ENCODE measurements around the gene ANXA7.
"Not testable (repeated sequence)": the region's sequence is repeated elsewhere in the genome, so short reads cannot be mapped to it uniquely, and the experiment has no call there.

The ANXA7 gene

GRCh38 chr10:73407495-73407894 lies 6.4 kb downstream of the ANXA7 start:
- DNase-seq, result no peak

DNA sequence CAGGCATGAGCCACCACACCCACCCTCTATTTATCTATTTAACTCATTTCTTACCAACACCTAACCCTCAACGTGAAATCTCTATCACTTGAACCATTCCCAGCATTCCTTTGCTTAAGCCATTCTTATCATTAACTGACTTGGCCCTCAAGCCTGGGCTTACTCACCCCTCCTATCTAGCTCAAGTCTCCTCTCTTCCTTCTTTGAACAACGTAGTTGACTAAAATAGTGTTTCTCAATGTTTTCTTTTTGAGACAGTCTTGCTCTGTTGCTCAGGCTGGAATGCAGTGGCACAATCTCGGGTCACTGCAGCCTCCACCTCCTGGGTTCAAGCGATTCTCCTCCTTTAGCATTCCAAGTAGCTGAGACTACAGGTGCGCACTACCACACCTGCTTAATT lies 7.0 kb downstream of the ANXA7 start:
- DNase-seq, result no peak

DNA sequence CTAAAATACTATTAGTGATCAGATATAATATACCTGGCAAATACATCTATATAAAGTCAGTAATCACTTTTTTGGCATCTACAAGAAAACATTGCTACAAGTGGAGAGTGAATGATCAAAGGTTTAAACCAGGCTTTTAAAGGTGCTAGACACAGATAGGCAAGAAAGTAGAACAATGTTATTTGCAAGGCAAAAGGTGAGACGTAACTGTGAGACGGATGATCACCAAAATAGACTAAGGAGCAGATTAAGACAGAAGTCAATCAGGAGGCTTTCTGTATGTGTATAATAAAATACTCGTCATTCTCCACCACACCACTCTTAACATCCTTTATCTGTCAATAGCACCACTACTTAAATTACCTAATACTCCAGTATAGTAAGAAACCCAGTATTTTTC lies 8.3 kb downstream of the ANXA7 start:
- DNase-seq, result no peak

DNA sequence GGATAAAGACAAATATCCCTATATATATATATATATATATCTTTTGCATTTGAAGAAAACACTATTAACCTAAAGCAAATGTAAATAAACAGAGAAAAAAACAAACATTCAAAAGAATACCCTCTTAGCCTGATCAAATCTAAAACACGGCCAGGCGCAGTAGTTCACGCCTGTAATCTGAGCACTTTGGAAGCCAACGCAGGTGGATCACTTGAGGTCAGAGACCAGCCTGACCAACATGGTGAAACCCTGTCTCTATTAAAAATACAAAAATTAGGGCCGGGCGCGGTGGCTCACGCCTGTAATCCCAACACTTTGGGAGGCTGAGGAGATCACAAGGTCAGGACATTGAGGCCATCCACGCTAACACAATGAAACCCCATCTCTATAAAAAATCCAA lies 9.2 kb downstream of the ANXA7 start:
- no peak for DNase-seq

DNA sequence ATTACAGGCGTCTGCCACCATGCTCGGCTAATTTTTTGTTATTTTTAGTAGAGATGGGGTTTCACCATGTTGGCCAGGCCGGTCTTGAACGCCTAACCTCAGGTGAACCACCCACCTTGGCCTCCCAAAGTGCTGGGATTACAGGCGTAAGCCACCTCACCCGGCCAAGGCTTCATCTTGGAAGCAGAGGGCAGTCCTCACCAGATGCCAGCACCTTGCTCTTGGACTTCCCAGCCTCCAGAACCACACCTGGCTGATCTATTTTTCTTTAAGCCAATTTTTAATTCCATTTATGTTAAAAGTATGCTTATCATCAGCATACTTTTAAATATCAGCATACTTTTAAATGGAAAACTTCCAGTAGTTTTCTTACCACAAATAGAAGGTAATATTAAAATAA lies 12.2 kb downstream of the ANXA7 start:
- no peak for DNase-seq

GRCh38 chr10:73399063-73399462 lies 14.8 kb downstream of the ANXA7 start:
- DNase-seq, result no peak

GRCh38 chr10:73398024-73398423 lies 15.8 kb downstream of the ANXA7 start:
- DNase-seq, result no peak

- DNase-seq, result not testable (repeated sequence)
These were observed 19.5 kb downstream of the ANXA7 start for GRCh38 chr10:73394325-73394724.

- no peak for DNase-seq
These were observed 25.6 kb downstream of the ANXA7 start for GRCh38 chr10:73388228-73388627.

DNA sequence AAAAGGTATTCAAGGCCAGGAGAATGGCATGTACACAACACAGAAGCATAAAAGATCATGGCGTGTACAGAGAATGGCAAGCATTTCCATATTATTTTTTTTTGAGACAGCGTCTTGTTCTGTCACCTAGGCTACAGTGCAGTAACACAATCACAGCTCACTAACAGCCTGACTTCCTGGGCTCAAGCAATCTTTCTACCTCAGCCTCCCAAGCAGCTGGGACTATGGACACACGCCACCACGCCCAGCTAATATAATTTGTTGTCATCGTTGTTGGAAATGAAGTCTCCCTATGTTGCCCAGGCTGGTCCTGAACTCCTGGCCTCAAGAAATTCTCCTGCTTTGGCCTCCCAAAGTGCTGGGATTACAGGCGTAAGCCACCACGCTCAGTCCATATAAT lies 27.3 kb downstream of the ANXA7 start:
- no peak for DNase-seq

DNA sequence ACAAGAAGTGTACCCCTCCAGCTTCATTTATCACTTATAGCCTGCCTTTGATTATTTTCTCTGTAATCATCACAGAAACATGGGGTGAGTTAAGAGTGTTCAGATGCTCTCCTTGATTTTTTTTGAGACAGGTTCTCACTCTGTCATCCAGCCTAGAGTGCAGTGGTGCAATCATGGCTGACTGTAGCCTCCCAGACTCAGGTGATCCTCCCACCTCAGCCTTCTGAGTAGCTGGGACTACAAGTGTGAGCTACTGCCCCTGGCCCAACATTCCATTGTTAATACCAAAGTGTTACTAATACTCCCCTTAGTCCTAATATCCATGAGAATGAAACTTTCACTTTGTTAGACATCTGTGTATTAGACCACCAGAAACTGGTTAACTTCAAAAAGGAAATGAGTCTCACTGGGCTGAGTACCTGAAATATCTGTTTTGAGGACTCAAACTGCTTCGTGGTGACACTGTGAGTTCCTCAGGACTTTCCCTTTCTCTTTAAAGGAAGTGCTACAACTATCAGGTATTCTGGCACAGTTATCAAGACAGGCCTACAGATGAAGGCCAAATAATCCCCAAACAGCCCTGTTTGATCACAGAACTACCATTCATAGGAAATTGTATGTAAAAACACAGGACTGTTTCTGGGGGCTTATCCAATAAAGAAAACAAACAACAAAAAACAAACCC lies 34.7 kb downstream of the ANXA7 start:
- DNase-seq, result no peak

GRCh38 chr10:73376679-73377078 lies 37.2 kb downstream of the ANXA7 start:
- no peak for DNase-seq

- no peak for DNase-seq
These were observed 45.6 kb downstream of the ANXA7 start for GRCh38 chr10:73368238-73368637.

DNA sequence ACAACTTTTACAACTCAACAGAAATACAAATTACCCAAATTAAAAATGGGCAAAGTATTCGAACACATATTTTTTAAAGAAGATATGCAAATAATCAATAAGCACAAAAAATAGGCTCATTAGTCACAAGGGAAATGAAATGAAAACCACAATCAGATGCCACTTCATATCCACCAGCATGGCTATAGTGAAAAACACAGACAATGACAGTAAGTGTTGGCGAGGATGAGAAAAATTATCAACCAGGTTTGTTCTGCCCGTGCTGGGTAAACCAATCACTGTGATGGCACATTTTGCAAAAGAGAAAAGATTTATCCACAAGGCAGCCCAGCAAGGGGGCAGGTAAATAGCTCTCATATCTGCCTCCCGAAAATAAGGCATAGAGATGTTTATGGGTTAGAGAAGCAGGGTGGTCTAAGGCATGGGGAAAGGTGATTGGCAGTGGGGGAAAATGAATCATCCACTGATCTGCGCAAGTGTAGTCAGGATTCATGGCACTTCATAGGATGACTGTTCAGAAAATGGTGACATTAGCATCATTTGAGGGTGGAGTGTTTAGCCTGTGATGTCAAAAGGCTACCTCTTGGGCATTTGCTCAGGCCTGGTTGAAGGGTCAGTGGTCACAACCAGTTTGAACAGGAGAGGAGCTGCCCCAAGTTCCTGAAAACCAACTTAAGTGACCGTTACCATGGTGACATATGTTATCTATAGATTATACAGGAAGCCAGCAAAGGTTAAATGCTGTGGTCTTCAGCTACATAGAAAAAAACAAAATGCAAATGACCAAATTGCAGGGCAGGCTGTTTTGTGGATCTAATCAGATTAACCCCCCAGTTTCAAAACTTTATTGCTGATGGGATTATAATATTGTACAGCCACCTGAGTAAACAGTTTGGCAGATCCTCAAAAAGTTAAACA lies 47.2 kb downstream of the ANXA7 start:
- DNase-seq, result no peak

DNA sequence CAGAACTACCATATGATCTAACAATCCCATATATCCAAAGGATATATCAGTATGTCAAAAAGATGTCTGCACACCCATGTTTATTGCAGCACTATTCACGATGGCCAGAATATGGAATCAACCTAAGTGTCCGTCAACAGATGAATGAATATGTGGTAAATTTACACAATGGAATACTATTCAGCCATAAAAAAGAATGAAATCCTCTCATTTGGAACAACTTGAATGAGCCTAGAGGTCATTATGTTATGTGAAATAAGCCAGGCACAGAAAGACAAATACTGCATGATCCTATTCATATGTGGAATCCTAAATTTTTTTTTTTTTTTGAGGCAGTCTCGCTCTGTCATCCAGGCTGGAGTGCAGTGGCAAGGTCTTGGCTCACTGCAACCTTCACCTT lies 48.9 kb downstream of the ANXA7 start:
- no peak for DNase-seq

DNA sequence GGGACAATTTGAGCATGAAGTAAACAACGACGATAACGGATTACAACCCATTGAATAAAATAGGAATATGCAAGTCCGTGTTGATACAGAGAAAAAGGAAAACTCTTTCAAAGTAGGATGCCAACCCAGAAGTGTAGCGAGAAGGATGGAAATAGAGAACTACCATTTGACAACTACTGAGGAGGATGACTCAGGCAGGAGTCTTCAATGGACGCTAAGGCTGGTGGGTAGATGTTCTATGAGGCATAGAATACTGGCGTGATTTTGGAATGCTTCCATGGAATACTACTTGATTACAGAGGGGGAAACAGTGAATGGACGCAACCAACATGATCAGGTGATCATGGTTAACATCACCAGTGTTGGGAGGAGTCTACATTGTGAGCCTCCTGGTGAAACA lies 54.4 kb downstream of the ANXA7 start:
- no peak for DNase-seq

- DNase-seq, result peak; percentile 84 to 96 (median 90)
These were observed 55.3 kb downstream of the ANXA7 start, which contains the start of gene CFAP70 for GRCh38 chr10:73358331-73359279. Gene CFAP70 (minus strand): TSS chr10:73358864. CDS start chr10:73354796, 4,068 bp downstream.

- DNase-seq, result no peak
These were observed 56.0 kb downstream of the ANXA7 start for GRCh38 chr10:73357821-73358220.

DNA sequence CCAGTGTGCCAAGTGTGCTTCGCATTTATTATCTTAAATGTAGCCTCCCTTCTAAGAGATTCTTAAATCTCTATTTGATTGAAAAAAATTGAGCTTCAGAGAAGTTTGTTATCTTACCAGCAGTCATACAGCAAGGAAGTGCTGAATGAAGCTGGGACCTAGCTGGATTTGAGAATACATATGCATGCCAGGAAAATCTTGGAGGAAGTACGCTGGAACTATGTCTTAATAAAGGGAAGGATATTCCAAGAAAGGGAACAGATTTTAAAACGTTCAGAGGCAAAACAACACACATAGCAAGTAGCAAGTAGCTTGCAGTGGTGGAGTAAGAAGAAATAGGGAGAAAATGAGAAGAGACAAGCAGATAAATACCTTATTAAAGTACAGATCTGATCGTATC lies 56.7 kb downstream of the ANXA7 start:
- DNase-seq, result no peak

GRCh38 chr10:73344269-73344668 lies 69.6 kb downstream of the ANXA7 start:
- DNase-seq, result no peak

- no peak for DNase-seq
These were observed 73.7 kb downstream of the ANXA7 start for GRCh38 chr10:73340121-73340520.

DNA sequence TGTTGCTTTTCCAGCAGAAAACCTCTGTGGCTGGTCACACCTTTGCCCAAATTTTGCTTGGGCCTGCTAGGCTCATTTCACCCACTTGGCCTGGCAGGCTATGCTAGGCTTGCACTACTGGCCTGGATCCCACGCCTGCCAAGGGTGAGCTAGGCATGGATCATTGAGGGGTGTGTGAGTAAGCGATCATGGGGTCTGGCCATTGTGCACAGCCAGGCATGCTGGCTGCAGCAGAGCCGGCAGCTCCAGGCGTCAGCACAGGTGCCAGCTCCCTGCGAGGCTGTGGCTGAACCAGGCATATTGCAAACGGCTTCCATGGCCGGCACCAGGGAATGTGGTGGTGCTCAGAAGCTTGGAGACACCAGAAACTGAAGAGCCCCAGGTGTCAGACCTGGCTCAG lies 74.4 kb downstream of the ANXA7 start:
- DNase-seq, result no peak

GRCh38 chr10:73338801-73339368 lies 75.0 kb downstream of the ANXA7 start:
- DNase-seq, result no peak
